ENCODE data around the gene ETAA1.

Gene ETAA1

DNA sequence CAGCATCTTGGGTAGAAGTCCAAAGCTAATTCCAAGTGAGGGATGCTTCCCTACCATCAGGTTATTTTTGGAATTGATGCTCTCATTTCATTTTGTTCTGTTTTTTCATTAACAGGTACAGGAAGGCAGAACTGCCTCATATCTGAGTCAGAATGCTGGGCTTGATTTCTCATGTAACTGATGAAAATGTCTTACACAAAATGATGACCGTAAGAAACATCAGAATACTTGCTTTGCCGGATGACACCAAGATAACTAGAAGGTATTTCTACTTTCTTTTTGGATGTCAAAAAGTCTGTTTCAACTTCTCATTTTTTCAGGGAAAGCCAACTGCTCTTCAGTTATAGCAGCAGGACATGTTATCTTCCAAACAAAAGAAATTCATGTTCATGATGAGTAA, 62.6 kb downstream of the ETAA1 start:
- TF ChIP-seq CREB1 (IDR thresholded peaks at IDR 0.05; ENCODE audit: low read depth) (no peak), RAD21 (IDR thresholded peaks at IDR 0.05; ENCODE audit: low read depth) (no peak), ZBTB7A (IDR thresholded peaks at IDR 0.05; ENCODE audit: low read depth) (no peak), FOXM1 (IDR thresholded peaks at IDR 0.05; ENCODE audit: borderline replicate concordance, low read depth) (no peak), EGR1 (IDR thresholded peaks at IDR 0.05) (no peak), TEAD4 (IDR thresholded peaks at IDR 0.05) (no peak), NFIC (IDR thresholded peaks at IDR 0.05) (no peak), EP300 (IDR thresholded peaks at IDR 0.05; ENCODE audit: borderline replicate concordance) (no peak), TCF12 (IDR thresholded peaks at IDR 0.05; ENCODE audit: low read depth) (no peak), CEBPB (IDR thresholded peaks at IDR 0.05) (no peak)
- TF ChIP-seq, protein P1, sequence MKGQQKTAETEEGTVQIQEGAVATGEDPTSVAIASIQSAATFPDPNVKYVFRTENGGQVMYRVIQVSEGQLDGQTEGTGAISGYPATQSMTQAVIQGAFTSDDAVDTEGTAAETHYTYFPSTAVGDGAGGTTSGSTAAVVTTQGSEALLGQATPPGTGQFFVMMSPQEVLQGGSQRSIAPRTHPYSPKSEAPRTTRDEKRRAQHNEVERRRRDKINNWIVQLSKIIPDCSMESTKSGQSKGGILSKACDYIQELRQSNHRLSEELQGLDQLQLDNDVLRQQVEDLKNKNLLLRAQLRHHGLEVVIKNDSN (IDR thresholded peaks at IDR 0.05): no peak
- TF ChIP-seq, protein P2, sequence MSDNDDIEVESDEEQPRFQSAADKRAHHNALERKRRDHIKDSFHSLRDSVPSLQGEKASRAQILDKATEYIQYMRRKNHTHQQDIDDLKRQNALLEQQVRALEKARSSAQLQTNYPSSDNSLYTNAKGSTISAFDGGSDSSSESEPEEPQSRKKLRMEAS (IDR thresholded peaks at IDR 0.05): no peak
- TF ChIP-seq, protein P3, sequence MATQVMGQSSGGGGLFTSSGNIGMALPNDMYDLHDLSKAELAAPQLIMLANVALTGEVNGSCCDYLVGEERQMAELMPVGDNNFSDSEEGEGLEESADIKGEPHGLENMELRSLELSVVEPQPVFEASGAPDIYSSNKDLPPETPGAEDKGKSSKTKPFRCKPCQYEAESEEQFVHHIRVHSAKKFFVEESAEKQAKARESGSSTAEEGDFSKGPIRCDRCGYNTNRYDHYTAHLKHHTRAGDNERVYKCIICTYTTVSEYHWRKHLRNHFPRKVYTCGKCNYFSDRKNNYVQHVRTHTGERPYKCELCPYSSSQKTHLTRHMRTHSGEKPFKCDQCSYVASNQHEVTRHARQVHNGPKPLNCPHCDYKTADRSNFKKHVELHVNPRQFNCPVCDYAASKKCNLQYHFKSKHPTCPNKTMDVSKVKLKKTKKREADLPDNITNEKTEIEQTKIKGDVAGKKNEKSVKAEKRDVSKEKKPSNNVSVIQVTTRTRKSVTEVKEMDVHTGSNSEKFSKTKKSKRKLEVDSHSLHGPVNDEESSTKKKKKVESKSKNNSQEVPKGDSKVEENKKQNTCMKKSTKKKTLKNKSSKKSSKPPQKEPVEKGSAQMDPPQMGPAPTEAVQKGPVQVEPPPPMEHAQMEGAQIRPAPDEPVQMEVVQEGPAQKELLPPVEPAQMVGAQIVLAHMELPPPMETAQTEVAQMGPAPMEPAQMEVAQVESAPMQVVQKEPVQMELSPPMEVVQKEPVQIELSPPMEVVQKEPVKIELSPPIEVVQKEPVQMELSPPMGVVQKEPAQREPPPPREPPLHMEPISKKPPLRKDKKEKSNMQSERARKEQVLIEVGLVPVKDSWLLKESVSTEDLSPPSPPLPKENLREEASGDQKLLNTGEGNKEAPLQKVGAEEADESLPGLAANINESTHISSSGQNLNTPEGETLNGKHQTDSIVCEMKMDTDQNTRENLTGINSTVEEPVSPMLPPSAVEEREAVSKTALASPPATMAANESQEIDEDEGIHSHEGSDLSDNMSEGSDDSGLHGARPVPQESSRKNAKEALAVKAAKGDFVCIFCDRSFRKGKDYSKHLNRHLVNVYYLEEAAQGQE (IDR thresholded peaks at IDR 0.05; ENCODE audit: low read depth): no peak

Measured in Ishikawa (cell line).